COLO668 (cell line): ENCODE data around the gene LRMDA.

Source experiments
- DNase-seq: peaks from one replicate; lab custom pipeline; 2025; ENCODE audit not compliant: unreplicated experiment; lab: John Stamatoyannopoulos, UW

LRMDA gene

GRCh38 chr10:76395251-76395650 is 963.8 kb downstream of the LRMDA start:
- no peak for DNase-seq

GRCh38 chr10:76396134-76396533 is 964.7 kb downstream of the LRMDA start:
- no peak for DNase-seq

GRCh38 chr10:76397181-76398042 is 966.0 kb downstream of the LRMDA start:
- DNase-seq = no peak

- no peak for DNase-seq
Measured at GRCh38 chr10:76398043-76398710, 966.8 kb downstream of the LRMDA start.

GRCh38 chr10:76399226-76399625 is 967.8 kb downstream of the LRMDA start:
- DNase-seq = no peak

GRCh38 chr10:76401006-76401405 is 969.6 kb downstream of the LRMDA start:
- DNase-seq = no peak

- DNase-seq = no peak
Measured at GRCh38 chr10:76403912-76404311, 972.5 kb downstream of the LRMDA start.

- DNase-seq = no peak
Measured at GRCh38 chr10:76404531-76404930, 973.1 kb downstream of the LRMDA start.

- DNase-seq = no peak
Measured at GRCh38 chr10:76405922-76406321, 974.5 kb downstream of the LRMDA start.

GRCh38 chr10:76408646-76409045 is 977.2 kb downstream of the LRMDA start:
- DNase-seq = no peak

GRCh38 chr10:76411729-76412435 is 980.5 kb downstream of the LRMDA start:
- DNase-seq = no peak

- DNase-seq = no peak
Measured at GRCh38 chr10:76415554-76415953, 984.1 kb downstream of the LRMDA start.

GRCh38 chr10:76416642-76417041 is 985.2 kb downstream of the LRMDA start:
- no peak for DNase-seq

GRCh38 chr10:76420725-76421124 is 989.3 kb downstream of the LRMDA start:
- no peak for DNase-seq

- DNase-seq = no peak
Measured at GRCh38 chr10:76422769-76423168, 991.3 kb downstream of the LRMDA start.

GRCh38 chr10:76428551-76429367 is 997.3 kb downstream of the LRMDA start:
- no peak for DNase-seq

- no peak for DNase-seq
Measured at GRCh38 chr10:76429368-76430060, 998.1 kb downstream of the LRMDA start.

GRCh38 chr10:76430061-76430645 is 998.7 kb downstream of the LRMDA start:
- no peak for DNase-seq

- no peak for DNase-seq
Measured at GRCh38 chr10:76432016-76433012, 1000.9 kb downstream of the LRMDA start.
